GM19397 (cell line): Measurements from ENCODE around the gene GLE1.
A peak's percentile ranks its signal among the peaks of the same experiment; 100 is the strongest.

Experiments
- ATAC-seq: cut with Tn5 transposase; IDR thresholded peaks from one replicate; pipeline ENCODE4 v1.9.1; 2021; ENCODE audit warnings: mild to moderate bottlenecking, moderate library complexity; ENCODE audit not compliant: unreplicated experiment

The GLE1 gene

GRCh38 chr9:128504485-128505413 lies at the start of gene GLE1:
TSS of gene GLE1 (plus strand) at chr9:128504719. CDS start at chr9:128504806, 87 bp downstream.
- ATAC-seq = peak; percentile 86

GRCh38 chr9:128454991-128455390 lies 49.5 kb upstream of the GLE1 start:
- no peak for ATAC-seq

GRCh38 chr9:128455849-128456612 lies 48.5 kb upstream of the GLE1 start, which contains the start of gene ODF2:
TSS of gene ODF2 (plus strand) at chr9:128456006. CDS start at chr9:128456092, 86 bp downstream.
- ATAC-seq = peak; percentile 77

- ATAC-seq = peak; percentile 51
These were observed 47.9 kb upstream of the GLE1 start for GRCh38 chr9:128456613-128457061.

- ATAC-seq = no peak
These were observed 47.3 kb upstream of the GLE1 start for GRCh38 chr9:128457207-128457606.

- no peak for ATAC-seq
These were observed 45.5 kb upstream of the GLE1 start for GRCh38 chr9:128459011-128459410.

- ATAC-seq = no peak
These were observed 35.4 kb upstream of the GLE1 start for GRCh38 chr9:128469070-128469469.

GRCh38 chr9:128470560-128470959 lies 34.0 kb upstream of the GLE1 start:
- ATAC-seq = no peak

- ATAC-seq = no peak
These were observed 31.4 kb upstream of the GLE1 start for GRCh38 chr9:128473104-128473503.

- ATAC-seq = no peak
These were observed 28.7 kb upstream of the GLE1 start for GRCh38 chr9:128475867-128476266.

GRCh38 chr9:128479262-128479661 lies 25.3 kb upstream of the GLE1 start:
- ATAC-seq = no peak

GRCh38 chr9:128481561-128481960 lies 23.0 kb upstream of the GLE1 start:
- no peak for ATAC-seq

GRCh38 chr9:128482186-128482585 lies 22.3 kb upstream of the GLE1 start:
- no peak for ATAC-seq

GRCh38 chr9:128484686-128485413 lies 19.7 kb upstream of the GLE1 start:
- no peak for ATAC-seq

- no peak for ATAC-seq
These were observed 19.1 kb upstream of the GLE1 start for GRCh38 chr9:128485414-128485855.

GRCh38 chr9:128486201-128486600 lies 18.3 kb upstream of the GLE1 start:
- ATAC-seq = no peak

- ATAC-seq = no peak
These were observed 11.1 kb upstream of the GLE1 start for GRCh38 chr9:128493424-128493823.

GRCh38 chr9:128494108-128494745 lies 10.3 kb upstream of the GLE1 start:
- ATAC-seq = no peak

- ATAC-seq = no peak
These were observed 9.8 kb upstream of the GLE1 start for GRCh38 chr9:128494746-128495129.

GRCh38 chr9:128495296-128495695 lies 9.2 kb upstream of the GLE1 start:
- ATAC-seq = no peak
